DLD1 (cell line): ENCODE results near the gene RAD21L1.

Source experiments
- in situ Hi-C: cut with HindIII; loops from 2 replicates; pipeline ENCODE4 v1.10.0; 2017; ENCODE audit warnings: low sequenced_read_pairs

RAD21L1 gene

GRCh38 chr20:1291191-1291741 is 65.4 kb downstream of the RAD21L1 start:
- in situ Hi-C loops: no loop called here

- in situ Hi-C loops: no loop called here
These were observed 66.8 kb downstream of the RAD21L1 start for GRCh38 chr20:1292620-1293019.

- in situ Hi-C loops: no loop called here
These were observed 68.0 kb downstream of the RAD21L1 start for GRCh38 chr20:1293641-1294379.

GRCh38 chr20:1294497-1294896 is 68.7 kb downstream of the RAD21L1 start:
- in situ Hi-C loops: no loop called here

- in situ Hi-C loops: no loop called here
These were observed 69.6 kb downstream of the RAD21L1 start for GRCh38 chr20:1295276-1295930.

GRCh38 chr20:1296117-1296610 is 70.3 kb downstream of the RAD21L1 start:
- in situ Hi-C loops: no loop called here

- in situ Hi-C loops: no loop called here
These were observed 71.1 kb downstream of the RAD21L1 start for GRCh38 chr20:1296922-1297321.

- in situ Hi-C loops: no loop called here
These were observed 71.6 kb downstream of the RAD21L1 start for GRCh38 chr20:1297486-1297885.

GRCh38 chr20:1298166-1298565 is 72.3 kb downstream of the RAD21L1 start:
- in situ Hi-C loops: no loop called here

GRCh38 chr20:1298888-1299511 is 73.2 kb downstream of the RAD21L1 start:
- in situ Hi-C loops: no loop called here

- in situ Hi-C loops: no loop called here
These were observed 73.7 kb downstream of the RAD21L1 start for GRCh38 chr20:1299522-1299921.

GRCh38 chr20:1300083-1300840 is 74.4 kb downstream of the RAD21L1 start:
- in situ Hi-C loops: loop anchor here (10.0 kb wide), 1 partner anchor 155 kb away; no protein-coding TSS in a partner anchor

GRCh38 chr20:1301031-1301529 is 75.2 kb downstream of the RAD21L1 start:
- in situ Hi-C loops: loop anchor here (10.0 kb wide), 1 partner anchor 154 kb away; no protein-coding TSS in a partner anchor

- in situ Hi-C loops: loop anchor here (10.0 kb wide), 1 partner anchor 152 kb away; no protein-coding TSS in a partner anchor
These were observed 77.1 kb downstream of the RAD21L1 start for GRCh38 chr20:1302685-1303541.

- in situ Hi-C loops: loop anchor here (10.0 kb wide), 1 partner anchor 150 kb away; no protein-coding TSS in a partner anchor
These were observed 79.1 kb downstream of the RAD21L1 start for GRCh38 chr20:1304710-1305515.
